Measurements from ENCODE around the gene RHOJ. TPM values are rescaled to one million over a fixed set of nuclear protein-coding genes. Genes with fewer than 3 reads are reported as not detected.

Gene RHOJ
- total and polyA plus RNA-seq, 2 of the 13 experiments (the other 11 are each of a cell fraction or from before 2014, with no cell fraction given): 0.22 to 1.3 TPM

DNA sequence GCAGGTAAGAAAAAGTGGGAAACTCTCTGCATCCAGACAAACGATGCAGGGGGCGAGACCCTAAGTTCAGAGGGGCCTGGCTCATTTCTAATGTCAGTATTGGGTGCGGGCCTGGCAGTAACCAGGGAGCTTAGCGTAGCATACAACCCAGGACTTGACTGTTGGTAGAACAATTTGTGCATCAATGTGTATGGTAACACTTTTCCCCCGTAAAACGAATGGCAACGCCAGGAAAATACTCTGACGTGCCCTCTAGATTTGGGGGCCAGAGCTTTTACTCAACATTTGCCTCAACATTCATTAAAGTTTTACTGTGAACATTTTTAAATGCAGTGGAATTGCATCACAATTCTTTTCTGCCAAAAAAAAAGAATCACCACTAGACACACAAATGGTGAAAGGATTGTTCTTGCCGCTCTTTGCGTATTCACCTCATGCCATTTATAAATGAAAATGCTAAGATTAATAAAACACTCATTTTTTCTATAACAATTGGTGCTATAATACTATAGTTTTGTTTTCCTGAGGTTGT, 867 bp downstream of the RHOJ start (continued):
- TF ChIP-seq GLMP (CRISPR knock-in tag; IDR thresholded peaks at IDR 0.05; ENCODE audit: borderline replicate concordance): no peak
- no peak for TF ChIP-seq PRMT3 (CRISPR knock-in tag; IDR thresholded peaks at IDR 0.05; ENCODE audit: borderline replicate concordance, low read depth)

DNA sequence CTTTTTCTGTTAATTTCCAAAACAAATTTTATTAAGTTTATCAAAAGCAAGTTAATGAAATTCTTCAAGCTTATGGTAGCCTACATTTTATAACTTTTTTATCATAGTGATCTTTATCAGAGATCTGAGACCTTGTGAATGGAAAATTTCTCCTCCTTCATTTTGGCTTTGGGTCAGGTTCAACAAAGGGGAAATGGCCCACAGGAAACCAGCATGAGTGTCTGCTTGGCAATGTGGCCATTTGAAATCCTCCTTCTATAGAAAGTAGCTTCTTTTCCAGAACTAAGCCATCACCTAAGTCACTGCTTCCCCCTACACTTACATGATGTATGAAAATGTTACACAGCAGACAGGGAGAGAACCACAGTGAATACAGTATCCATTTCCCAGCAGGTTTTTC, 1.6 kb downstream of the RHOJ start:
- H3K4me2 ChIP-seq (ENCODE audit: low read depth, low read length): no peak overlapping the region
- TF ChIP-seq ZNF343 (CRISPR knock-in tag; IDR thresholded peaks at IDR 0.05) (no peak), ZSCAN29 (CRISPR knock-in tag; conservative IDR thresholded peaks at IDR 0.05) (no peak), ZFP91 (CRISPR knock-in tag; IDR thresholded peaks at IDR 0.05; ENCODE audit: borderline replicate concordance) (no peak), GLI4 (CRISPR knock-in tag; IDR thresholded peaks at IDR 0.05; ENCODE audit: borderline replicate concordance) (no peak), ZNF276 (CRISPR knock-in tag; IDR thresholded peaks at IDR 0.05; ENCODE audit: low read depth) (no peak), MTF1 (CRISPR knock-in tag; IDR thresholded peaks at IDR 0.05) (no peak), NR2F2 (IDR thresholded peaks at IDR 0.05; ENCODE audit: borderline replicate concordance, low read depth) (no peak), CSRNP2 (CRISPR knock-in tag; conservative IDR thresholded peaks at IDR 0.05; ENCODE audit: low read depth) (no peak), ASH2L (IDR thresholded peaks at IDR 0.05; ENCODE audit: insufficient read length, low read depth, low read length) (no peak)
- TF ChIP-seq, protein P1, sequence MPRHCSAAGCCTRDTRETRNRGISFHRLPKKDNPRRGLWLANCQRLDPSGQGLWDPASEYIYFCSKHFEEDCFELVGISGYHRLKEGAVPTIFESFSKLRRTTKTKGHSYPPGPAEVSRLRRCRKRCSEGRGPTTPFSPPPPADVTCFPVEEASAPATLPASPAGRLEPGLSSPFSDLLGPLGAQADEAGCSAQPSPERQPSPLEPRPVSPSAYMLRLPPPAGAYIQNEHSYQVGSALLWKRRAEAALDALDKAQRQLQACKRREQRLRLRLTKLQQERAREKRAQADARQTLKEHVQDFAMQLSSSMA (CRISPR knock-in tag; IDR thresholded peaks at IDR 0.05): no peak
- TF ChIP-seq, protein P2, sequence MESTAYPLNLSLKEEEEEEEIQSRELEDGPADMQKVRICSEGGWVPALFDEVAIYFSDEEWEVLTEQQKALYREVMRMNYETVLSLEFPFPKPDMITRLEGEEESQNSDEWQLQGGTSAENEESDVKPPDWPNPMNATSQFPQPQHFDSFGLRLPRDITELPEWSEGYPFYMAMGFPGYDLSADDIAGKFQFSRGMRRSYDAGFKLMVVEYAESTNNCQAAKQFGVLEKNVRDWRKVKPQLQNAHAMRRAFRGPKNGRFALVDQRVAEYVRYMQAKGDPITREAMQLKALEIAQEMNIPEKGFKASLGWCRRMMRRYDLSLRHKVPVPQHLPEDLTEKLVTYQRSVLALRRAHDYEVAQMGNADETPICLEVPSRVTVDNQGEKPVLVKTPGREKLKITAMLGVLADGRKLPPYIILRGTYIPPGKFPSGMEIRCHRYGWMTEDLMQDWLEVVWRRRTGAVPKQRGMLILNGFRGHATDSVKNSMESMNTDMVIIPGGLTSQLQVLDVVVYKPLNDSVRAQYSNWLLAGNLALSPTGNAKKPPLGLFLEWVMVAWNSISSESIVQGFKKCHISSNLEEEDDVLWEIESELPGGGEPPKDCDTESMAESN (CRISPR knock-in tag; conservative IDR thresholded peaks at IDR 0.05): no peak

More for the DNA sequence above, 1.6 kb downstream of the RHOJ start:
- no peaks in the 10 kb centered on the region; a peak in 1 of 5 replicates for H3K27me3 ChIP-seq (ENCODE audit: control insufficient read depth in 1 of 2, insufficient read depth in 2 of 2, low read length in 2 of 2)
- no peak overlapping the region for H3K4me3 ChIP-seq (replicated peaks in 1 of 3; ENCODE audit: insufficient read depth in 1 of 3, low read depth in 2 of 3, low read length in 3 of 3)
- CTCF ChIA-PET (ENCODE audit: low intra/inter-chr PET ratio, low total read pairs): no interaction called here
- intact Hi-C loops (cut with micrococcal nuclease; ENCODE audit: unreplicated experiment) (no loop called here), in situ Hi-C loops (cut with HindIII; ENCODE audit: extremely low pct_ligation_motif_present, low pct_unique_long_range_greater_than_20kb) (no loop called here)
- no TSS peak for BruUV-seq (replicated peaks)
- no peaks in the 10 kb centered on the region for H4K20me1 ChIP-seq (ENCODE audit: insufficient read depth, low read length)
- no peak overlapping the region for H2AFZ ChIP-seq (ENCODE audit: low read length)
- no peak overlapping the region for H3K27ac ChIP-seq (ENCODE audit: extremely low read length, insufficient read depth, low read length)
- no peaks in the 10 kb centered on the region for H3K36me3 ChIP-seq (replicated peaks in 1 of 2; ENCODE audit: control insufficient read depth in 1 of 2, insufficient read depth in 2 of 2, low read length in 2 of 2)
- POLR2A ChIA-PET: no interaction called here
- peaks cover 18% of the 10 kb centered on the region for H3K4me1 ChIP-seq (ENCODE audit: insufficient read depth, low read length)
- no peak for DNase-seq (ENCODE audit: low spot score)
- no peak for ATAC-seq
- FAIRE-seq: no peak
- no peak overlapping the region for H3K9ac ChIP-seq (ENCODE audit: insufficient read depth, low read depth, low read length)
- no peaks in the 10 kb centered on the region for H3K79me2 ChIP-seq (ENCODE audit: insufficient read depth, low read length)
- no peaks in the 10 kb centered on the region for H3K9me3 ChIP-seq (ENCODE audit: low read length)
